GM12878 (cell line): ENCODE measurements around the gene TGM2. TPM values are rescaled to one million over a fixed set of nuclear protein-coding genes. Genes with fewer than 3 reads are reported as not detected.

Experiments
- ATAC-seq: fragments of 200-7000 bp; cut with Tn5 transposase; 3 replicates; pipeline ENCODE4 v1.9.1; 2020; ENCODE audit warnings: mild to moderate bottlenecking, moderate library complexity
- BruUV-seq: library from RNA; stranded (reverse); fragments of 400-500 nt; replicated peaks from 2 replicates; lab custom pipeline; 2021; lab: Mats Ljungman, UMichigan
- CTCF ChIA-PET: fragments of 300-600 bp; sonication (Branson Sonifier 250); formaldehyde crosslinking; extraction: SDS; loops from one replicate; lab custom pipeline; 2021; ENCODE audit warnings: inconsistent platforms; lab: Yijun Ruan, JAX
- POLR2A ChIA-PET: fragments of 350-600 bp; formaldehyde crosslinking; extraction: SDS; loops from one replicate; lab custom pipeline; 2021; ENCODE audit warnings: inconsistent platforms; lab: Charles Lee
- RAD21 ChIA-PET: fragments of 300-600 bp; sonication (Branson Sonifier 250); formaldehyde crosslinking; loops from one replicate; lab custom pipeline; 2023; ENCODE audit warnings: antibody characterized with exemption; ENCODE audit not compliant: unreplicated experiment; lab: Charles Lee
- SMC1A ChIA-PET: fragments of 300-600 bp; sonication (Branson Sonifier 250); formaldehyde crosslinking; loops from one replicate; lab custom pipeline; 2023; ENCODE audit not compliant: unreplicated experiment, uncharacterized antibody; lab: Charles Lee
- DNase-seq: peaks from one replicate; pipeline ENCODE4 v3.0.0-alpha.2; 2011; ENCODE audit warnings: low read depth, low spot score
- FAIRE-seq: peaks from 3 replicates; lab custom pipeline; 2011; peaks lifted over from hg19 to GRCh38; lab: Jason Lieb, UNC
- H2AFZ ChIP-seq: 2 replicates; pipeline ENCODE4 v1.6.0; 2011; ENCODE audit warnings: low read depth, low read length, control low read depth; ENCODE audit not compliant: control insufficient read depth
- H3K27ac ChIP-seq: 2 replicates; pipeline ENCODE4 v1.5.1; 2011; ENCODE audit warnings: control low read depth; ENCODE audit not compliant: control insufficient read depth, insufficient read depth
- H3K27me3 ChIP-seq, 2 experiments: replicated peaks in 1 of 2; 2 replicates each; pipeline versions ENCODE4 v1.6.0 to v1.6.1; 2011; ENCODE audit warnings: low read length in 1 of 2; ENCODE audit not compliant: control insufficient read depth in 2 of 2, insufficient read depth in 2 of 2
- H3K36me3 ChIP-seq, 2 experiments: 2 replicates each; pipeline ENCODE4 v1.5.1; 2011; ENCODE audit warnings: low read length in 1 of 2; ENCODE audit not compliant: control insufficient read depth in 2 of 2, insufficient read depth in 2 of 2
- H3K4me1 ChIP-seq: 2 replicates; pipeline ENCODE4 v1.6.1; 2011; ENCODE audit warnings: mild to moderate bottlenecking, low read length, moderate library complexity, mixed read lengths; ENCODE audit not compliant: control insufficient read depth, insufficient read depth
- H3K4me2 ChIP-seq: 2 replicates; pipeline ENCODE4 v1.6.0; 2011; ENCODE audit warnings: control low read depth; ENCODE audit not compliant: control insufficient read depth, insufficient read depth
- H3K4me3 ChIP-seq: fragments of 200-600 bp; sonication (generic); 2 replicates; pipeline ENCODE4 v1.5.1; 2016
- H3K79me2 ChIP-seq: 2 replicates; pipeline ENCODE4 v1.6.0; 2011; ENCODE audit warnings: low read length; ENCODE audit not compliant: control insufficient read depth, insufficient read depth
- H3K9ac ChIP-seq: 2 replicates; pipeline ENCODE4 v1.8.0; 2011; ENCODE audit warnings: low read length, control low read depth, mixed read lengths; ENCODE audit not compliant: control insufficient read depth, insufficient read depth
- H3K9me3 ChIP-seq: replicated peaks from 3 replicates; pipeline ENCODE4 v1.5.1; 2011; ENCODE audit warnings: mild to moderate bottlenecking, low read length; ENCODE audit not compliant: control insufficient read depth, insufficient read depth
- H4K20me1 ChIP-seq: 2 replicates; pipeline ENCODE4 v1.6.0; 2011; ENCODE audit not compliant: control insufficient read depth, insufficient read depth
- CREM ChIP-seq: IDR thresholded peaks from 2 replicates; pipeline ENCODE4 v1.6.1; 2014; ENCODE audit warnings: antibody characterized with exemption, low read depth
- HDAC2 ChIP-seq: fragments of 200-600 bp; sonication (generic); IDR thresholded peaks from 2 replicates; pipeline ENCODE4 v1.6.1; 2017
- HDGF ChIP-seq: fragments of 450-650 bp; IDR thresholded peaks from 2 replicates; pipeline ENCODE4 v1.6.1; 2016; ENCODE audit warnings: antibody characterized with exemption
- MTA2 ChIP-seq: fragments of 450-650 bp; IDR thresholded peaks from 2 replicates; pipeline ENCODE4 v1.6.1; 2016; ENCODE audit warnings: low read depth, mild to moderate bottlenecking, moderate library complexity
- MTA3 ChIP-seq: IDR thresholded peaks from 2 replicates; pipeline ENCODE4 v1.6.1; 2012; ENCODE audit warnings: low read length, inconsistent platforms, borderline replicate concordance
- MYB ChIP-seq: fragments of 150-350 bp; IDR thresholded peaks from 2 replicates; pipeline ENCODE4 v1.6.1; 2014; ENCODE audit warnings: mild to moderate bottlenecking, low read depth, low read length, borderline replicate concordance
- SMAD1 ChIP-seq: fragments of 450-650 bp; IDR thresholded peaks from 2 replicates; pipeline ENCODE4 v1.6.1; 2018; ENCODE audit warnings: mild to moderate bottlenecking, low read depth; ENCODE audit not compliant: partially characterized antibody
- WGBS: methylation state at CpG from one replicate; pipeline ENCODE4 v1.1.6; 2016; ENCODE audit warnings: low lambda C conversion rate; ENCODE audit not compliant: insufficient replicate concordance, insufficient coverage; ENCODE audit errors: missing lambda C conversion rate; 5-methylcytosine and 5-hydroxymethylcytosine counted together
- in situ Hi-C: fragments of 300-500 bp; cut with MboI; formaldehyde crosslinking; loops from 9 replicates; pipeline ENCODE4 v1.14.3; 2018; ENCODE audit warnings: mixed read lengths
- intact Hi-C: fragments of 100-400 bp; cut with micrococcal nuclease; formaldehyde crosslinking; loops from one replicate; pipeline ENCODE4 v1.14.2; 2022; ENCODE audit not compliant: unreplicated experiment
- polyA plus RNA-seq, 11 experiments: library from polyadenylated mRNA; depleted of rRNA in 4 of 11; unstranded in 6 of 11; stranded (reverse) in 5 of 11; fragments of >200 nt; fragmentation: Nextera tagmentation in 4 of 11; fragmentation: Illumina TruSeq in 1 of 11; extraction: Ambion mirVana in 4 of 11; extraction: Trizol in 1 of 11; gene quantifications; 1 replicate in 1 of 11; 2 replicates in 10 of 11; pipeline versions ENCODE4 v1.2.1 to v1.2.3, GENCODE V29; 2011 to 2016; ENCODE audit warnings: inconsistent platforms in 2 of 11, missing spikeins in 2 of 11, low read depth in 1 of 11
- total RNA-seq, 4 experiments: library from RNA; depleted of rRNA in 3 of 4; stranded (reverse); fragments of >200 nt in 3 of 4; fragmentation: Illumina TruSeq in 1 of 4; extraction: Trizol in 1 of 4; gene quantifications; 2 replicates each; pipeline versions ENCODE4 v1.2.1 to v1.2.3, GENCODE V29; 2013 to 2021
- TF ChIP-seq, protein P1 (sequence below): fragments of 450-650 bp; IDR thresholded peaks from 2 replicates; pipeline ENCODE4 v1.6.1; 2017; ENCODE audit warnings: antibody characterized with exemption, mild to moderate bottlenecking, moderate library complexity
- TF ChIP-seq, protein P2 (sequence below): IDR thresholded peaks from 2 replicates; pipeline ENCODE4 v1.6.1; 2011; ENCODE audit warnings: borderline replicate concordance, low read depth, mild to moderate bottlenecking, moderate library complexity, low read length; ENCODE audit not compliant: insufficient read depth, poor library complexity, severe bottlenecking
- TF ChIP-seq, protein P3 (sequence below): IDR thresholded peaks from 2 replicates; pipeline ENCODE4 v1.6.1; 2012; ENCODE audit warnings: low read length, inconsistent platforms
- TF ChIP-seq, protein P4 (sequence below): IDR thresholded peaks from 2 replicates; pipeline ENCODE4 v1.6.1; 2011; ENCODE audit warnings: low read depth, low read length, improper control_type of control experiment, borderline replicate concordance

Gene TGM2
- total and polyA plus RNA-seq, 10 of the 15 experiments (the other 5 are each of a cell fraction or from before 2014, with no cell fraction given): 0.11 to 1.9 (median 0.51) TPM

DNA sequence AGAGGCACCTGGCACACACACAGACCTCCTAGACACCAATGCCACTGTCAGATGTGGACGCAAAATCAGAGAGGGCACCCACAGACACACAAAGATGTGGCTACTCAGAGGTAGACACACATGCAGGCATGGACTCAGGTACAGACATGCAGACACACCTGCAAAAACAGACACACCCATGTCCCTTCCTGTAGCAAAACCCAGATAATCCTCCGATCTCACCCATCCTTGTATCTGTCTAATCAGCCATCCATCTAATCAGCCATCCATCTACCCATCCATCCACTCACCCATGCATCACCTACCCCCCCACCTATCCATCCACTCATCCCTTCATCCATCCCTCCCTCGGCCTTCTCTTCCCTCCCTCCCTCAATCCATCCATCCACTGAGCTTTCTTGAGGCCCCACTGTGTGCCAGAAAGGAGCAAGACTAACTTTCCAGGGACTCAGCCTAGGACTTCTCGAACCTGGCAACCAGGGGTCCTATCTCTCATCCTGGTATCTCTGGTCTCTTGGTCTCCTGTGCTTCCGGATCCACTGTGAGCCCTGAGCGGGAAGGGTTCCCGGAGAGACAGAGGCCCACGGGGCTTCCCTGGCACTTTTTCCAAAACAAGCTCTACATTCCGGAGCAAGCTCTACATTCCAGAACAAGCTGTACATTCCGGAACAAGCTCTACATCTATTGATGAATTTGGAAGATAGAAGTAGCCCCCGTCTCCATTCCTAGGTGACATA is 1.1 kb upstream of the TGM2 start:
- no TSS peak for BruUV-seq
- POLR2A ChIA-PET: interaction anchor here (1.2 kb wide), 1 partner anchor 93 kb away, joined by 3 read pairs; no protein-coding TSS in a partner anchor
- Histone ChIP-seq H3K4me1 (peaks cover 17% of the 10 kb centered on the region), H3K9ac (no peak overlapping the region), H4K20me1 (no peaks in the 10 kb centered on the region), H3K4me3 (no peak overlapping the region), H3K9me3 (no peaks in the 10 kb centered on the region), H3K36me3 (no peaks in the 10 kb centered on the region), H2AFZ (no peak overlapping the region), H3K79me2 (no peaks in the 10 kb centered on the region), H3K27me3 (no peaks in the 10 kb centered on the region), H3K27ac (no peak overlapping the region), H3K4me2 (no peak overlapping the region)
- DNase-seq (no peak), FAIRE-seq (no peak), ATAC-seq (no peak)
- intact Hi-C loops (loop anchor here (1.0 to 5.0 kb wide), 4 partner anchors 56 to 604 kb away; no protein-coding TSS in a partner anchor), in situ Hi-C loops (loop anchor here (25.0 kb wide), 1 partner anchor 104 kb away; no protein-coding TSS in a partner anchor)
- TF ChIP-seq, protein P1, sequence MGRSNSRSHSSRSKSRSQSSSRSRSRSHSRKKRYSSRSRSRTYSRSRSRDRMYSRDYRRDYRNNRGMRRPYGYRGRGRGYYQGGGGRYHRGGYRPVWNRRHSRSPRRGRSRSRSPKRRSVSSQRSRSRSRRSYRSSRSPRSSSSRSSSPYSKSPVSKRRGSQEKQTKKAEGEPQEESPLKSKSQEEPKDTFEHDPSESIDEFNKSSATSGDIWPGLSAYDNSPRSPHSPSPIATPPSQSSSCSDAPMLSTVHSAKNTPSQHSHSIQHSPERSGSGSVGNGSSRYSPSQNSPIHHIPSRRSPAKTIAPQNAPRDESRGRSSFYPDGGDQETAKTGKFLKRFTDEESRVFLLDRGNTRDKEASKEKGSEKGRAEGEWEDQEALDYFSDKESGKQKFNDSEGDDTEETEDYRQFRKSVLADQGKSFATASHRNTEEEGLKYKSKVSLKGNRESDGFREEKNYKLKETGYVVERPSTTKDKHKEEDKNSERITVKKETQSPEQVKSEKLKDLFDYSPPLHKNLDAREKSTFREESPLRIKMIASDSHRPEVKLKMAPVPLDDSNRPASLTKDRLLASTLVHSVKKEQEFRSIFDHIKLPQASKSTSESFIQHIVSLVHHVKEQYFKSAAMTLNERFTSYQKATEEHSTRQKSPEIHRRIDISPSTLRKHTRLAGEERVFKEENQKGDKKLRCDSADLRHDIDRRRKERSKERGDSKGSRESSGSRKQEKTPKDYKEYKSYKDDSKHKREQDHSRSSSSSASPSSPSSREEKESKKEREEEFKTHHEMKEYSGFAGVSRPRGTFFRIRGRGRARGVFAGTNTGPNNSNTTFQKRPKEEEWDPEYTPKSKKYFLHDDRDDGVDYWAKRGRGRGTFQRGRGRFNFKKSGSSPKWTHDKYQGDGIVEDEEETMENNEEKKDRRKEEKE: no peak
- no peak for TF ChIP-seq SMAD1
- no peak for TF ChIP-seq HDGF
- TF ChIP-seq, protein P2, sequence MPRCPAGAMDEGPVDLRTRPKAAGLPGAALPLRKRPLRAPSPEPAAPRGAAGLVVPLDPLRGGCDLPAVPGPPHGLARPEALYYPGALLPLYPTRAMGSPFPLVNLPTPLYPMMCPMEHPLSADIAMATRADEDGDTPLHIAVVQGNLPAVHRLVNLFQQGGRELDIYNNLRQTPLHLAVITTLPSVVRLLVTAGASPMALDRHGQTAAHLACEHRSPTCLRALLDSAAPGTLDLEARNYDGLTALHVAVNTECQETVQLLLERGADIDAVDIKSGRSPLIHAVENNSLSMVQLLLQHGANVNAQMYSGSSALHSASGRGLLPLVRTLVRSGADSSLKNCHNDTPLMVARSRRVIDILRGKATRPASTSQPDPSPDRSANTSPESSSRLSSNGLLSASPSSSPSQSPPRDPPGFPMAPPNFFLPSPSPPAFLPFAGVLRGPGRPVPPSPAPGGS: no peak
- no peak for TF ChIP-seq MTA2
- TF ChIP-seq MTA3: no peak
- TF ChIP-seq, protein P3, sequence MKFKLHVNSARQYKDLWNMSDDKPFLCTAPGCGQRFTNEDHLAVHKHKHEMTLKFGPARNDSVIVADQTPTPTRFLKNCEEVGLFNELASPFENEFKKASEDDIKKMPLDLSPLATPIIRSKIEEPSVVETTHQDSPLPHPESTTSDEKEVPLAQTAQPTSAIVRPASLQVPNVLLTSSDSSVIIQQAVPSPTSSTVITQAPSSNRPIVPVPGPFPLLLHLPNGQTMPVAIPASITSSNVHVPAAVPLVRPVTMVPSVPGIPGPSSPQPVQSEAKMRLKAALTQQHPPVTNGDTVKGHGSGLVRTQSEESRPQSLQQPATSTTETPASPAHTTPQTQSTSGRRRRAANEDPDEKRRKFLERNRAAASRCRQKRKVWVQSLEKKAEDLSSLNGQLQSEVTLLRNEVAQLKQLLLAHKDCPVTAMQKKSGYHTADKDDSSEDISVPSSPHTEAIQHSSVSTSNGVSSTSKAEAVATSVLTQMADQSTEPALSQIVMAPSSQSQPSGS: no peak
- TF ChIP-seq HDAC2: no peak
- no peak for TF ChIP-seq CREM
- TF ChIP-seq, protein P4, sequence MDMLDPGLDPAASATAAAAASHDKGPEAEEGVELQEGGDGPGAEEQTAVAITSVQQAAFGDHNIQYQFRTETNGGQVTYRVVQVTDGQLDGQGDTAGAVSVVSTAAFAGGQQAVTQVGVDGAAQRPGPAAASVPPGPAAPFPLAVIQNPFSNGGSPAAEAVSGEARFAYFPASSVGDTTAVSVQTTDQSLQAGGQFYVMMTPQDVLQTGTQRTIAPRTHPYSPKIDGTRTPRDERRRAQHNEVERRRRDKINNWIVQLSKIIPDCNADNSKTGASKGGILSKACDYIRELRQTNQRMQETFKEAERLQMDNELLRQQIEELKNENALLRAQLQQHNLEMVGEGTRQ: no peak
- TF ChIP-seq MYB: no peak
- RAD21 ChIA-PET: interaction anchor here (0.8 to 5.2 kb wide), 6 partner anchors 14 to 107 kb away, joined by 3 to 39 read pairs (median 6); no protein-coding TSS in a partner anchor
- WGBS: 62% methylated on average over 11 of the region's 11 CpGs
- CTCF ChIA-PET: interaction anchor here (0.7 to 4.2 kb wide), 14 partner anchors 14 to 567 kb away, joined by 3 to 44 read pairs (median 6); no protein-coding TSS in a partner anchor
- SMC1A ChIA-PET: interaction anchor here (0.7 to 10.1 kb wide), 9 partner anchors 52 to 249 kb away, joined by 3 to 117 read pairs (median 4); no protein-coding TSS in a partner anchor
